GM12891 (cell line): ENCODE data around the gene FBXO15.

ENCODE experiments used
- POLR2A ChIP-seq: IDR thresholded peaks from 2 replicates; pipeline ENCODE4 v1.6.1; 2011; ENCODE audit warnings: low read depth, low read length, control low read depth
- SPI1 ChIP-seq: IDR thresholded peaks from 2 replicates; pipeline ENCODE4 v1.6.1; 2011; ENCODE audit warnings: low read depth, low read length, control low read depth

GRCh38 chr18:74115046-74115445, 32.6 kb downstream of the FBXO15 start:
- TF ChIP-seq POLR2A (no peak), SPI1 (no peak)
